CD4-positive, CD25-positive, alpha-beta regulatory T cell (primary cell): ENCODE data around the gene IFITM5. TPM values are rescaled to one million over a fixed set of nuclear protein-coding genes. Genes with fewer than 3 reads are reported as not detected.
A peak's percentile ranks its signal among the peaks of the same experiment; 100 is the strongest.
"Not testable (repeated sequence)": the region's sequence is repeated elsewhere in the genome, so short reads cannot be mapped to it uniquely, and the experiment has no call there.

Experiments
- ATAC-seq, 2 donors: fragments of 150-1000 bp; cut with Tn5 transposase; one replicate each; pipeline ENCODE4 v1.10.0; 2021; ENCODE audit warnings: low read depth in 2 of 2, moderate number of reproducible peaks in 2 of 2, moderate library complexity in 1 of 2
- DNase-seq, 3 donors: peaks; one replicate each; pipeline versions ENCODE4 v3.0.0 to v3.0.0-alpha.2; 2012 to 2022; ENCODE audit warnings: mixed read lengths in 1 of 3
- H3K27ac ChIP-seq: one replicate; pipeline ENCODE4 v1.7.0; 2013; ENCODE audit warnings: mild to moderate bottlenecking, low read length; ENCODE audit not compliant: insufficient read depth, poor library complexity, severe bottlenecking
- H3K27me3 ChIP-seq: one replicate; pipeline ENCODE4 v1.7.0; 2013; ENCODE audit warnings: low read length; ENCODE audit not compliant: control insufficient read depth, insufficient read depth
- H3K36me3 ChIP-seq: one replicate; pipeline ENCODE4 v1.7.0; 2013; ENCODE audit warnings: mild to moderate bottlenecking, low read length, moderate library complexity; ENCODE audit not compliant: control insufficient read depth, insufficient read depth
- H3K4me1 ChIP-seq: 2 replicates; pipeline ENCODE4 v1.7.0; 2013; ENCODE audit warnings: mild to moderate bottlenecking, low read length; ENCODE audit not compliant: insufficient read depth, control insufficient read depth, poor library complexity, severe bottlenecking
- H3K4me3 ChIP-seq: one replicate; pipeline ENCODE4 v1.7.0; 2013; ENCODE audit warnings: low read depth, mild to moderate bottlenecking, low read length, moderate library complexity
- H3K9me3 ChIP-seq, 2 experiments: 1 replicate in 1 of 2; 2 replicates in 1 of 2; pipeline ENCODE4 v1.7.0; 2013; ENCODE audit warnings: low read length in 2 of 2, mild to moderate bottlenecking in 1 of 2, moderate library complexity in 1 of 2; ENCODE audit not compliant: control insufficient read depth in 2 of 2
- H3K27ac Mint-ChIP-seq, 3 donors: one replicate each; pipeline ENCODE4 v1.8.0; 2020 to 2022; ENCODE audit warnings: mild to moderate bottlenecking in 3 of 3, mixed read lengths in 3 of 3, moderate library complexity in 2 of 3
- H3K27me3 Mint-ChIP-seq: one replicate; pipeline ENCODE4 v1.8.0; 2022; ENCODE audit warnings: mild to moderate bottlenecking, mixed read lengths
- H3K36me3 Mint-ChIP-seq: one replicate; pipeline ENCODE4 v1.8.0; 2020; ENCODE audit warnings: mixed read lengths
- H3K4me1 Mint-ChIP-seq, 4 donors: one replicate each; pipeline ENCODE4 v1.8.0; 2020 to 2022; ENCODE audit warnings: mixed read lengths in 4 of 4, mild to moderate bottlenecking in 1 of 4
- H3K4me3 Mint-ChIP-seq, 4 donors: one replicate each; pipeline ENCODE4 v1.8.0; 2020 to 2022; ENCODE audit warnings: mild to moderate bottlenecking in 4 of 4, mixed read lengths in 4 of 4, moderate library complexity in 3 of 4
- H3K9me3 Mint-ChIP-seq, 7 donors: one replicate each; pipeline ENCODE4 v1.8.0; 2020 to 2022; ENCODE audit warnings: mixed read lengths in 7 of 7, mild to moderate bottlenecking in 3 of 7, moderate library complexity in 2 of 7
- polyA plus RNA-seq, 4 donors: library from polyadenylated mRNA; unstranded; fragments of 300-500 nt; fragmentation: Illumina TruSeq; gene quantifications; one replicate each; pipeline ENCODE4 v1.2.3, GENCODE V29; 2021
- total RNA-seq: library from RNA; stranded (reverse); gene quantifications from one replicate; pipeline ENCODE4 v1.2.3, GENCODE V29; 2022

The IFITM5 gene
- total and polyA plus RNA-seq, 5 donors from 2014 or later = not detected

- H3K9me3 Mint-ChIP-seq, DNase-seq, H3K27me3 ChIP-seq, ATAC-seq, H3K9me3 ChIP-seq, H3K36me3 ChIP-seq: not testable (repeated sequence)
- peaks cover 12% of the 10 kb centered on the region for H3K36me3 Mint-ChIP-seq
- peak overlapping the region; percentile 94 to 96 (median 95) for H3K27ac Mint-ChIP-seq
- Histone ChIP-seq H3K27ac (peak overlapping the region; percentile 84), H3K4me3 (peak overlapping the region; percentile 65), H3K4me1 (peaks cover 51% of the 10 kb centered on the region)
- peaks cover 25% of the 10 kb centered on the region for H3K27me3 Mint-ChIP-seq
- H3K4me1 Mint-ChIP-seq = peaks cover 6 to 46% (median 18%) of the 10 kb centered on the region in 4 donors
- peak overlapping the region; percentile 90 to 96 (median 94) for H3K4me3 Mint-ChIP-seq
Measured at GRCh38 chr11:317668-318404, 18.5 kb upstream of the IFITM5 start.

GRCh38 chr11:316891-317301 lies 17.6 kb upstream of the IFITM5 start:
- peaks cover 6 to 56% (median 24%) of the 10 kb centered on the region in 4 donors for H3K4me1 Mint-ChIP-seq
- H3K27ac Mint-ChIP-seq = peak overlapping the region; percentile 94 to 96 (median 95)
- DNase-seq = no peak
- peak overlapping the region; percentile 84 for H3K27ac ChIP-seq
- H3K4me1 ChIP-seq = peaks cover 60% of the 10 kb centered on the region
- H3K27me3 ChIP-seq = no peaks in the 10 kb centered on the region
- no peak for ATAC-seq
- peak overlapping the region; percentile 66 for H3K4me3 ChIP-seq
- H3K4me3 Mint-ChIP-seq = peak overlapping the region; percentile 90 to 96 (median 94)
- no peaks in the 10 kb centered on the region for H3K9me3 Mint-ChIP-seq
- H3K9me3 ChIP-seq = no peaks in the 10 kb centered on the region
- no peaks in the 10 kb centered on the region for H3K36me3 ChIP-seq
- peaks cover 25% of the 10 kb centered on the region for H3K27me3 Mint-ChIP-seq
- peaks cover 12% of the 10 kb centered on the region for H3K36me3 Mint-ChIP-seq

DNA sequence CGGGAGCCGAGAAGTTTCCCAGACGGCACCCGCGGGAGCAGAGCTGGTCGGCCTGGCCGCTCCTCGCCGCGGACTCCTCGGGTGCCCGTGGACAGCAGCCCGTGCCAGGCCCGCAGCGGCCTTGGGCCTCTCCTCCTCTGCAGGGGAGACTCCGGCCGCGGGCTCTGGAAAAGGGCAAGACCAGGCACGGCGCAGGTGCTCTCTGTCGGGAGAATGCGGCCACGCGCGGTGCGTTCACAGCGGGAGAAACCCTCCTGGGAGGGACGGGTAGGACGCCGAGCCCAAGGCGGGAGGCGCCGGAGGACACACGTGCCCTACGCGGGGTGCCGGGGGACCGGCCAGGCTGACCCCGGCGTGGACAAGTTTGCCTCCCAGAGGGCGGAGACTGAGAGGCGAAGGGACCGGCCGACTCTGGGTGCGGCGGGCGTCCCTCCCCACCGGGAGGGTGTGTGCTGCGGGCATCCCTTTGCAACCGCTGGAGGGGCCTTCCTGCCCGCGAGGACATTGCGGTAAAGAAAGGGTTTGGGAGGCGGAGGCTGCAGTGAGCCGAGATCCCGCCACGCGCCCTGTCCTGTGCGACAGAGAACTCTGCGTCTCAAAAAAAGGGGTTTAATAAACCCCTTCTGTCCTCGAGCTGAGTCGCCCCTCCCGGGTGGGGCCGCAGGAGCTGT lies 16.8 kb upstream of the IFITM5 start:
- no peaks in the 10 kb centered on the region for H3K9me3 ChIP-seq
- peak overlapping the region; percentile 66 for H3K4me3 ChIP-seq
- peaks cover 64% of the 10 kb centered on the region for H3K4me1 ChIP-seq
- peak overlapping the region; percentile 90 to 96 (median 94) for H3K4me3 Mint-ChIP-seq
- H3K36me3 ChIP-seq = no peaks in the 10 kb centered on the region
- H3K27ac ChIP-seq = peak overlapping the region; percentile 84
- no peaks in the 10 kb centered on the region for H3K27me3 ChIP-seq
- no peak for ATAC-seq
- H3K27ac Mint-ChIP-seq = peak overlapping the region; percentile 94 to 96 (median 95)
- H3K4me1 Mint-ChIP-seq = peaks cover 6 to 59% (median 25%) of the 10 kb centered on the region in 4 donors
- H3K36me3 Mint-ChIP-seq = peaks cover 12% of the 10 kb centered on the region
- no peaks in the 10 kb centered on the region for H3K9me3 Mint-ChIP-seq
- peak in 1 of 3 donors; percentile 45 for DNase-seq
- H3K27me3 Mint-ChIP-seq = peaks cover 25% of the 10 kb centered on the region

DNA sequence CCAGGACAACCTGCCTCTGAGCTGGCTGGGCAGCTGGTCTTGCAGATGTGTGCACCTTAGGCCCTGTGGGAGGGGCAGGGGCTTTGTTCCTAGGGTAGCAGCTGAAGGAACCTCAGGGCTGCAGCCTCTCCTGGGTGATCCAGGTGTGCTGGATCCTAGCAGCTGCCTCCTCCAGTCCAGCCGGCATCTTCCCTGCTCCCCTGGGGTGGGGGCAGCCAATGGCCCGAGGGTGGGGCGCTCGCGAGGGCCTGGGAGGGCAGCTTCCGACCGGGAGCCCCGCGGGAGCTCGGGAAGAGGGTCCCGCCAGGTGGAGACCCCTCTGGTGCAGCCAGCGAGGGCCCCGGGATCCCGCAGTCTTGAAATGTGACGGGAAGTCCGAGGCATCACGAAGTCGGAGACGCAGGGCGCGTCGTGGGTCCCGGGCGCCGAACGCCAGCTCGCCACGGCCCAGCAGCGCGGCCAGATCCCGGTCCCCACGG lies 16.2 kb upstream of the IFITM5 start:
- DNase-seq = no peak
- ATAC-seq = no peak
- H3K27me3 Mint-ChIP-seq = peaks cover 20% of the 10 kb centered on the region

GRCh38 chr11:315051-315481 lies 15.7 kb upstream of the IFITM5 start:
- no peaks in the 10 kb centered on the region for H3K9me3 ChIP-seq
- peaks cover 60% of the 10 kb centered on the region for H3K4me1 ChIP-seq
- H3K27ac ChIP-seq = peak overlapping the region; percentile 84
- ATAC-seq = no peak
- H3K4me3 ChIP-seq = peak overlapping the region; percentile 93
- DNase-seq = peak in 1 of 3 donors; percentile 34
- no peaks in the 10 kb centered on the region for H3K9me3 Mint-ChIP-seq
- peaks cover 6 to 51% (median 23%) of the 10 kb centered on the region in 4 donors for H3K4me1 Mint-ChIP-seq
- H3K27me3 ChIP-seq = no peaks in the 10 kb centered on the region
- H3K27ac Mint-ChIP-seq = peak overlapping the region; percentile 97 to 100 (median 97)
- H3K4me3 Mint-ChIP-seq = peak overlapping the region; percentile 93 to 100 (median 98)
- no peaks in the 10 kb centered on the region for H3K36me3 ChIP-seq
- peaks cover 20% of the 10 kb centered on the region for H3K27me3 Mint-ChIP-seq
- peaks cover 12% of the 10 kb centered on the region for H3K36me3 Mint-ChIP-seq

More for the DNA sequence above, 16.2 kb upstream of the IFITM5 start:
- Histone ChIP-seq H3K36me3 (no peaks in the 10 kb centered on the region), H3K4me3 (peak overlapping the region; percentile 93), H3K9me3 (no peaks in the 10 kb centered on the region), H3K27ac (peak overlapping the region; percentile 84), H3K4me1 (peaks cover 59% of the 10 kb centered on the region), H3K27me3 (no peaks in the 10 kb centered on the region)
- Mint-ChIP-seq H3K27ac (peak overlapping the region; percentile 97 to 100 (median 97)), H3K9me3 (no peaks in the 10 kb centered on the region), H3K4me1 (peaks cover 6 to 56% (median 25%) of the 10 kb centered on the region in 4 donors), H3K4me3 (peak overlapping the region; percentile 93 to 100 (median 98)), H3K36me3 (peaks cover 12% of the 10 kb centered on the region)

- not testable (repeated sequence) for H3K36me3 ChIP-seq, DNase-seq, H3K9me3 ChIP-seq, ATAC-seq, H3K9me3 Mint-ChIP-seq, H3K27me3 ChIP-seq
- Histone ChIP-seq H3K4me1 (peaks cover 63% of the 10 kb centered on the region), H3K4me3 (peak overlapping the region; percentile 93), H3K27ac (peak overlapping the region; percentile 84)
- peaks cover 8 to 50% (median 24%) of the 10 kb centered on the region in 4 donors for H3K4me1 Mint-ChIP-seq
- H3K36me3 Mint-ChIP-seq = peaks cover 12% of the 10 kb centered on the region
- peaks cover 20% of the 10 kb centered on the region for H3K27me3 Mint-ChIP-seq
- peak overlapping the region; percentile 97 to 100 (median 97) for H3K27ac Mint-ChIP-seq
- peak overlapping the region; percentile 93 to 100 (median 98) for H3K4me3 Mint-ChIP-seq
Measured at GRCh38 chr11:314554-314875, 15.2 kb upstream of the IFITM5 start.

GRCh38 chr11:313787-314553 lies 14.6 kb upstream of the IFITM5 start, which contains the start of gene IFITM1:
TSS of gene IFITM1 (plus strand) at chr11:314040. CDS start at chr11:314171, 131 bp downstream.
- H3K4me1 ChIP-seq = peaks cover 66% of the 10 kb centered on the region
- H3K4me3 Mint-ChIP-seq = peak within 1 kb of the TSS; percentile 93 to 100 (median 98)
- peak within 1 kb of the TSS; percentile 84 for H3K27ac ChIP-seq
- peaks cover 12% of the 10 kb centered on the region for H3K36me3 Mint-ChIP-seq
- peak within 1 kb of the TSS; percentile 93 for H3K4me3 ChIP-seq
- H3K27me3 ChIP-seq = no peaks in the 10 kb centered on the region
- DNase-seq = peak in 2 of 3 donors; percentile 69 to 93
- H3K36me3 ChIP-seq = no peaks in the 10 kb centered on the region
- H3K9me3 Mint-ChIP-seq = peaks cover 0 to 1% (median 0%) of the 10 kb centered on the region in 7 donors
- peaks cover 20% of the 10 kb centered on the region for H3K27me3 Mint-ChIP-seq
- H3K4me1 Mint-ChIP-seq = peaks cover 13 to 53% (median 29%) of the 10 kb centered on the region in 4 donors
- no peaks in the 10 kb centered on the region for H3K9me3 ChIP-seq
- peak; percentile 57 to 61 for ATAC-seq
- H3K27ac Mint-ChIP-seq = peak within 1 kb of the TSS; percentile 97 to 100 (median 97)
